Measurements from ENCODE around the gene OR3A1. TPM values are rescaled to one million over a fixed set of nuclear protein-coding genes. Genes with fewer than 3 reads are reported as not detected.
"Not testable (repeated sequence)": the region's sequence is repeated elsewhere in the genome, so short reads cannot be mapped to it uniquely, and the experiment has no call there.

OR3A1 gene, protein sequence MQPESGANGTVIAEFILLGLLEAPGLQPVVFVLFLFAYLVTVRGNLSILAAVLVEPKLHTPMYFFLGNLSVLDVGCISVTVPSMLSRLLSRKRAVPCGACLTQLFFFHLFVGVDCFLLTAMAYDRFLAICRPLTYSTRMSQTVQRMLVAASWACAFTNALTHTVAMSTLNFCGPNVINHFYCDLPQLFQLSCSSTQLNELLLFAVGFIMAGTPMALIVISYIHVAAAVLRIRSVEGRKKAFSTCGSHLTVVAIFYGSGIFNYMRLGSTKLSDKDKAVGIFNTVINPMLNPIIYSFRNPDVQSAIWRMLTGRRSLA
- total RNA-seq (not detected), polyA plus RNA-seq (not detected)
- long read RNA-seq, donor 1: 0 reads
- long read RNA-seq, donor 2: 0 reads
- long read RNA-seq, donor 3: 0 reads
- long read RNA-seq, donor 4: 0 reads
- long read RNA-seq, donor 5: 0 reads
- long read RNA-seq, donor 6: 0 reads
- long read RNA-seq, donor 7: 0 reads
- long read RNA-seq, donor 8: 0 reads
- long read RNA-seq, donor 9: 0 reads
- long read RNA-seq, donor 10: 0 reads

DNA sequence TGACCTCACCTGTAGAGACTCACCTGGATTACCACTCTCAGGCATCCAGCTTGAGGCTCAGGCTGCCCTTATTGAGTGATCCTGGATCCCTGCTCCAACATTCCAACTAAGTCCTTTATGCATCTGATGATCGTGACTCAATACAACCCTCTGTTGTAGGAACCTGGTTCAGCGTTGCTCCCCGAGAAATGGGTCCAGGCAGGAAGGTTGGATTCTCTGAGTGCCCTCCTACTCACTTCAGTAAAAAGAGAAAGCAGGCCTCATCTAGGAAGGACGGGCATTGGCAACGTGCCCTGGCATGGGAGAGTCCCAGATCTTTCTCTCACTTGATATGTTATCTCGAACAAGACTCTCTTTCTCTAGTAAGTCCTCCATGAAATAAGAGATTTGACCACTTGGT, at the start of gene OR3A1:
TSS of gene OR3A1 (minus strand) at position 101 of the 400 bp plus-strand sequence. CDS start 5,778 bp downstream, outside the sequence.
- WGBS, 5 donors: 76 to 86% (median 80%) methylated on average over 6 of the region's 6 CpGs

DNA sequence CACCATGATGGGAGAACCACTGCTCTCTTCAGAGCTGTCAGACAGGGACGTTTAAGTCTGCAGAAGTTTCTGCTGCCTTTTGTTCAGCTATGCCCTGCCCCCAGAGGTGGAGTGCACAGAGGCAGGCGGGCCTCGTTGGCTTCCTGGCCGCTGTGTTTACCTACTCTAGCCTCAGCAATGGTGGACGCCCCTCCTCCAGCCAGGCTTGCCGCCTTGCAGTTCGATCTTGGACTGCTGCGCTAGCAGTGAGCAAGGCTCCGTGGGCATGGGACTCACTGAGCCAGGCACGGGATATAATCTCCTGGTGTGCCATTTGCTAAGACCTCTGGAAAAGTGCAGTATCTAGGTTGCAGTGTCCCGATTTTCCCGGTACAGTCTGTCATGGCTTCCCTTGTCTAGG, 44.6 kb upstream of the OR3A1 start:
- H3K36me3 ChIP-seq; DNase-seq; H3K27ac ChIP-seq; H3K4me3 ChIP-seq; H3K4me1 ChIP-seq; intact Hi-C loops (cut with DNase I; ENCODE audit: low total_unique reads): not testable (repeated sequence)
- peaks cover 0 to 24% (median 23%) of the 10 kb centered on the region in 4 donors for H3K9me3 ChIP-seq
- WGBS, 5 donors: 82 to 92% (median 89%) methylated on average over 5 to 12 of the region's 12 CpGs
- H3K27me3 ChIP-seq: peaks cover 0 to 12% (median 0%) of the 10 kb centered on the region in 3 donors

More for the DNA sequence above, at the start of gene OR3A1:
- Histone ChIP-seq H3K36me3 (no peaks in the 10 kb centered on the region), H3K9me3 (peaks cover 0 to 11% (median 6%) of the 10 kb centered on the region in 4 donors), H3K27ac (no peak within 1 kb of the TSS), H3K4me3 (no peak within 1 kb of the TSS), H3K27me3 (peaks cover 0 to 7% (median 0%) of the 10 kb centered on the region in 3 donors), H3K4me1 (no peaks in the 10 kb centered on the region)
- TF ChIP-seq, protein P1, sequence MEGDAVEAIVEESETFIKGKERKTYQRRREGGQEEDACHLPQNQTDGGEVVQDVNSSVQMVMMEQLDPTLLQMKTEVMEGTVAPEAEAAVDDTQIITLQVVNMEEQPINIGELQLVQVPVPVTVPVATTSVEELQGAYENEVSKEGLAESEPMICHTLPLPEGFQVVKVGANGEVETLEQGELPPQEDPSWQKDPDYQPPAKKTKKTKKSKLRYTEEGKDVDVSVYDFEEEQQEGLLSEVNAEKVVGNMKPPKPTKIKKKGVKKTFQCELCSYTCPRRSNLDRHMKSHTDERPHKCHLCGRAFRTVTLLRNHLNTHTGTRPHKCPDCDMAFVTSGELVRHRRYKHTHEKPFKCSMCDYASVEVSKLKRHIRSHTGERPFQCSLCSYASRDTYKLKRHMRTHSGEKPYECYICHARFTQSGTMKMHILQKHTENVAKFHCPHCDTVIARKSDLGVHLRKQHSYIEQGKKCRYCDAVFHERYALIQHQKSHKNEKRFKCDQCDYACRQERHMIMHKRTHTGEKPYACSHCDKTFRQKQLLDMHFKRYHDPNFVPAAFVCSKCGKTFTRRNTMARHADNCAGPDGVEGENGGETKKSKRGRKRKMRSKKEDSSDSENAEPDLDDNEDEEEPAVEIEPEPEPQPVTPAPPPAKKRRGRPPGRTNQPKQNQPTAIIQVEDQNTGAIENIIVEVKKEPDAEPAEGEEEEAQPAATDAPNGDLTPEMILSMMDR (IDR thresholded peaks at IDR 0.05): no peak
- intact Hi-C loops (cut with DNase I; ENCODE audit: low total_unique reads): no loop called here
- DNase-seq: no peak

DNA sequence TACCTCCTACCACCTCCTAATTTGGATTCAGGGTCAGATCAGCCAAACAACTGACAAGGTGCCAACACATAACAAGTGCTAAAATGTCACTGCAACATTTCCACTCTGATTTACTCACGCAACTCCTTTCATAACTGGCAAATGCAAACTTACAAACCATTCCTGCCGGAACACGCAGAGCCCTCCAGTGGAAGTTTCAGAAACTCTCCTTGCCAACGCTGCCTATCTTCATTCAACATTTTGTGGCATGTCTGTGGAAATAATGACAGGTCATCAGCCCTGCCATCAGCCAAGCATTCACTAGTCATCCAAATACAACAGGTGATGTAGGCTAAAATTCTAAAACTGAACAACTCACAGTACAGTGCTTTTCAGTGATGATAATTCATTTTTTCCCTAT, 37.7 kb upstream of the OR3A1 start:
- peak in 1 of 2 donors; percentile 9 for DNase-seq
- Histone ChIP-seq H3K36me3 (no peaks in the 10 kb centered on the region), H3K4me1 (no peaks in the 10 kb centered on the region), H3K27ac (no peak overlapping the region), H3K27me3 (no peaks in the 10 kb centered on the region), H3K4me3 (no peak overlapping the region), H3K9me3 (peaks cover 0 to 13% (median 3%) of the 10 kb centered on the region in 4 donors)
- no peak for TF ChIP-seq EP300 (IDR thresholded peaks at IDR 0.05)
- TF ChIP-seq, protein P1 (IDR thresholded peaks at IDR 0.05): no peak
- TF ChIP-seq POLR2AphosphoS5 (IDR thresholded peaks at IDR 0.05): no peak
- no peak for TF ChIP-seq POLR2A (IDR thresholded peaks at IDR 0.05)
- intact Hi-C loops (cut with DNase I; ENCODE audit: low total_unique reads): no loop called here
- WGBS, 5 donors: 19 to 66% (median 40%) methylated on average over 4 of the region's 4 CpGs

DNA sequence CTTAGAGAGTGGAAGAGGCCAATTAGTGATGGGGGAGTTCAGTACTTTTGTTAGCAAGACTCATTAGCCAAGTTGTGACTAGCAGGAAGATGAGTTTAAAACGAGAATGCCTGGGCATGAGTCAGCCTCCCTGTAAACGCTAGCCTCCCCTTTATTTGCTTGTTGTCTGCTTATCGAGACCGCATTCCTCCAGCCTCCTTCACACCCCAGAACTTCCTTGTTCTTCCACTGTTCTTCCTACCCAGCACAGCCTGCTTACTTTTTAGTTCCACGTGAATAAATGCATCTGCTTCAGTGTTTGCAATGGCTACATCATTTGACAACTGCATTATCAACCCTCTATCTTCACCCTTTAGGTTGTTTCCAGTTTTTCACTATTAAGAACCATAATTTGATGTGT, 20.2 kb upstream of the OR3A1 start:
- Histone ChIP-seq H3K9me3 (no peaks in the 10 kb centered on the region), H3K4me3 (no peak overlapping the region), H3K27me3 (no peaks in the 10 kb centered on the region), H3K27ac (no peak overlapping the region), H3K4me1 (no peaks in the 10 kb centered on the region), H3K36me3 (no peaks in the 10 kb centered on the region)
- TF ChIP-seq POLR2AphosphoS5 (IDR thresholded peaks at IDR 0.05): peak in 1 of 3 donors; percentile 57
- TF ChIP-seq POLR2A (IDR thresholded peaks at IDR 0.05): no peak
- peak in 1 of 2 donors; percentile 38 for DNase-seq
- intact Hi-C loops (cut with DNase I; ENCODE audit: low total_unique reads): no loop called here
- 36 to 52% (median 41%) methylated on average over 5 of the region's 5 CpGs for WGBS, 5 donors

DNA sequence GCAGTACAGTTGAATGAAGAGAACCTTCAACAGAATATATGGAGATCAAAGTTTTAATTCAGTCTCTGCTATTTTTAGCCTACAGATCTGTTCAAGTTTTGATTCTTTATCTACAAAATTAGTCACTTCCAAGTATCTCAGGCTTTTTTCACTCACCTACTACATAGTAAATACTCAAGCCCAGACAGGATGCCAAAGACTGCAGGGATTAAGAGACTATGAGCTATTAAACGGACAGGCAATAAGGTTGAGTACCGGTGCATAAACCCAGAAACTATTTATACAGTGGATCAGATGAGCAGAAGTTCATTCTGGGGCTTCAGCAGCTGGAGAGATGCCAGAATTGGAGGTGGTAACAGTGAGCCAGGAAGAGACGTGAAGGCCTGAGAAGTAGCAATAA, 18.7 kb upstream of the OR3A1 start:
- Histone ChIP-seq H3K36me3 (no peaks in the 10 kb centered on the region), H3K4me1 (no peaks in the 10 kb centered on the region), H3K4me3 (no peak overlapping the region), H3K27me3 (peaks cover 0 to 3% (median 0%) of the 10 kb centered on the region in 3 donors), H3K9me3 (no peaks in the 10 kb centered on the region), H3K27ac (no peak overlapping the region)
- no peak for DNase-seq
- TF ChIP-seq POLR2A (IDR thresholded peaks at IDR 0.05) (no peak), EP300 (IDR thresholded peaks at IDR 0.05) (no peak), POLR2AphosphoS5 (IDR thresholded peaks at IDR 0.05) (no peak)
- TF ChIP-seq, protein P1 (IDR thresholded peaks at IDR 0.05): no peak
- intact Hi-C loops (cut with DNase I; ENCODE audit: low total_unique reads): no loop called here
- 52 to 72% (median 63%) methylated on average over 3 of the region's 3 CpGs for WGBS, 5 donors
